Mononuclear cell (primary cell): ENCODE results near the gene NMU. TPM values are rescaled to one million over a fixed set of nuclear protein-coding genes. Genes with fewer than 3 reads are reported as not detected.
"Not testable (repeated sequence)": the region's sequence is repeated elsewhere in the genome, so short reads cannot be mapped to it uniquely, and the experiment has no call there.

Experiments used
- H3K27me3 ChIP-seq: 2 replicates; pipeline ENCODE4 v1.6.0; 2011; ENCODE audit warnings: low read length, control low read depth; ENCODE audit not compliant: insufficient read depth
- H3K4me1 ChIP-seq: 2 replicates; pipeline ENCODE4 v1.5.1; 2011; ENCODE audit warnings: mild to moderate bottlenecking, low read length, control low read depth; ENCODE audit not compliant: insufficient read depth
- H3K4me3 ChIP-seq: 2 replicates; pipeline ENCODE4 v1.5.1; 2011; ENCODE audit warnings: mild to moderate bottlenecking, low read length, moderate library complexity
- H3K9me3 ChIP-seq: 2 replicates; pipeline ENCODE4 v1.5.1; 2011; ENCODE audit warnings: low read depth, mild to moderate bottlenecking, control low read depth, low read length
- total RNA-seq: library from RNA; depleted of rRNA; stranded (reverse); fragments of >200 nt; gene quantifications from one replicate; pipeline ENCODE4 v1.2.3, GENCODE V29; 2012

Gene NMU
- total RNA-seq, 1 donor: not detected

DNA sequence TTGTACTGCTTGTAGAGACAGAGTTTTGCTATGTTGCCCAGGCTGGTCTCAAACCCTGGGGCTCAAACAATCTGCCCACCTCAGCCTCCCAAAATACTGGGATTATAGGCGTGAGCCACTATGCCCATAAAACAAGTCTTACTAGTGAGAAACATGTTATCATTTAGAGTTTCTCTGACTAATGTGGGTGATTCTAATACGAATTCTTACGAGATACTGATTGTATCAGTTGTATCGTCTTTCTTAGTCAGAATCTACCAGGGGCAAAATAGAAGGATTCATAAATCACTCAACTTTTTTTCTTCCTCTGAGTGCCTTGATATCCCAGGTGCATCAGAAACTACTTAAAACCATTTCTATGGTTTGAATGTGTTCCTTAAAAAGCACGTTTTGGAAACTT is 14.4 kb upstream of the NMU start:
- no peaks in the 10 kb centered on the region for H3K27me3 ChIP-seq
- H3K4me3 ChIP-seq: no peak overlapping the region
- H3K4me1 ChIP-seq: no peaks in the 10 kb centered on the region
- no peaks in the 10 kb centered on the region for H3K9me3 ChIP-seq

DNA sequence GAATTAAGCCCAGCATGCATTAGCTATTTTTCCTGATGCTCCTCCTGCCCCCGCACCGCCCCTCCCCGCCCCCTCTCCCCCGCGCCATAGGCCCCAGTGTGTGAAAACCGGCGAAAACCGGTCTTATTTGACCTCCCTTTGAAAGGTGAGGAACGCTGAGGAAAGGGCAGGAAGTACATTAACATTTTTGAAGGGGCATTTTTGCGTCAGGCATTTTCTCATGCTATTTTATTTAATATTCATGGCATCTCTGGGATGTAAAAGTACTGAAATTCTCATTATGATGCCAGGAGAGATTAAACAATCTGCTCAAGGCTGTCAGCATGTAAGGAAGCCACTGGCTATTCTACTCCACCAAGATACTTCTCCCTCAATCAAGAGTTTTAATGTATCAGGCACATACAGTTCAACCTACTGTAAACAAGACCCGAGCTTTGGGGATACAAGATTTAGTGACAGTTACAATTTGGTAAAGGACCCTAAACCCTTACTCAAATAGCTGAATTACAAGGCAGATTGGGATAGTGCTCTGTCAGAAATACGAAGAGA is 1.2 kb upstream of the NMU start:
- peaks cover 5% of the 10 kb centered on the region for H3K4me1 ChIP-seq
- peaks cover 64% of the 10 kb centered on the region for H3K27me3 ChIP-seq
- no peak overlapping the region for H3K4me3 ChIP-seq
- H3K9me3 ChIP-seq: no peaks in the 10 kb centered on the region

- Histone ChIP-seq H3K27me3 (peaks cover 66% of the 10 kb centered on the region), H3K4me1 (peaks cover 5% of the 10 kb centered on the region), H3K4me3 (no peak overlapping the region), H3K9me3 (no peaks in the 10 kb centered on the region)
These were observed 530 bp upstream of the NMU start for GRCh38 chr4:55636656-55636999.

- H3K4me1 ChIP-seq: peaks cover 5% of the 10 kb centered on the region
- H3K27me3 ChIP-seq: peaks cover 73% of the 10 kb centered on the region
- H3K4me3 ChIP-seq: no peak overlapping the region
- H3K9me3 ChIP-seq: no peaks in the 10 kb centered on the region
These were observed 816 bp downstream of the NMU start for GRCh38 chr4:55635282-55635681.

- Histone ChIP-seq H3K9me3 (no peaks in the 10 kb centered on the region), H3K4me3 (no peak overlapping the region), H3K4me1 (peaks cover 5% of the 10 kb centered on the region), H3K27me3 (peaks cover 68% of the 10 kb centered on the region)
These were observed 1.5 kb downstream of the NMU start for GRCh38 chr4:55634417-55635128.

GRCh38 chr4:55633903-55634302 is 2.2 kb downstream of the NMU start:
- Histone ChIP-seq H3K4me1 (peaks cover 5% of the 10 kb centered on the region), H3K4me3 (no peak overlapping the region), H3K27me3 (peaks cover 62% of the 10 kb centered on the region), H3K9me3 (no peaks in the 10 kb centered on the region)

DNA sequence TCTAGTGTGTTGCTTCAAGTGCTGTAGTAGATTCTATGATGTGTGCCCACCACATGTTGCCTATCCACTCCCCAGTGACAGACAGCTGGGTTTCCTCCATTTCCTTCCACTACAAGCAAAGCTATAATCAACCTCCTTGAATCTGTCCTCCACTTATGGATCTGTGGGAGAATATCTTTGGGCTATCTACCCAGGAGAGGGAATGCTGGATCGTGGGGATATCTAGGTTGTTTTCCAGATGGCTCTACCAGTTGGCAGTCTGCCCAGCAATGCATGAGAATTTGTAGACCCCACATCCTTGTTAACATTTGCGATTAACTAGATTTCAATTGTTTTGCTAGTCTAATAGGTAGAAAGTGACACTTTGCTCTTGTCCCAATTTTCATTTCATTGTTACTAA is 10.3 kb downstream of the NMU start:
- H3K4me3 ChIP-seq: no peak overlapping the region
- no peaks in the 10 kb centered on the region for H3K9me3 ChIP-seq
- H3K27me3 ChIP-seq: peaks cover 4% of the 10 kb centered on the region
- H3K4me1 ChIP-seq: no peaks in the 10 kb centered on the region

GRCh38 chr4:55624063-55624462 is 12.0 kb downstream of the NMU start:
- H3K4me3 ChIP-seq, H3K27me3 ChIP-seq, H3K4me1 ChIP-seq, H3K9me3 ChIP-seq: not testable (repeated sequence)

GRCh38 chr4:55618546-55619143 is 17.5 kb downstream of the NMU start:
- H3K9me3 ChIP-seq: no peaks in the 10 kb centered on the region
- H3K4me3 ChIP-seq: no peak overlapping the region
- H3K4me1 ChIP-seq: no peaks in the 10 kb centered on the region
- no peaks in the 10 kb centered on the region for H3K27me3 ChIP-seq

DNA sequence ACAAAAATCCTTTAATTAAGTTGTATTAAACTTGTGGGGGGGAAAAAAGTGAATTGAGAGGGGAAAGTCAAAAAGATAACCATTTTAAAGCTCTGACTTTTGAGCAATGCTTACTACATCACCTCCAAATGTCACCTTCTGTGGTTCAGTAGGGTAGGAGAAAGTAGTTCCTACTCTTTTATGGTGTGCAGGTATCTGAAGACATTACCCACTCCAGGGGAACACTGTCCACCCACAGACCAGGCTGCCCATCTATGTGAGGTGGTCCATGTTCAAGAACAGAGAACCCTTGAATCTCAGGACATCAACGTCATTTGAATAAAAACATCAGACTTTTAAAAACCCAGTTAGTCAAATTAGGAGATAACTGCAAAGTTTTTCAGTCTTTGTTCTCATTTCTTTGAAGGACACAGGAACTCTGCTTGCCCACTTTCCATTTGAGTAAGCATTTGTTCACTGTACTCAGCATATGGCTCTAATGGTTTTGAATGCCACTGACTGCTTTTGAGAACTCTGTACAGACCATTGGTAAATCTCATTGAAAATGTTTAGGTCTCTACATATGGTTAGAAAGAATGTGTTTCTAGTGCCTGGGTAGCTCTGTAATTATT is 18.4 kb downstream of the NMU start:
- Histone ChIP-seq H3K27me3 (no peaks in the 10 kb centered on the region), H3K4me1 (no peaks in the 10 kb centered on the region), H3K9me3 (no peaks in the 10 kb centered on the region)

GRCh38 chr4:55615008-55615407 is 21.1 kb downstream of the NMU start:
- Histone ChIP-seq H3K9me3 (no peaks in the 10 kb centered on the region), H3K4me1 (no peaks in the 10 kb centered on the region), H3K4me3 (no peak overlapping the region), H3K27me3 (no peaks in the 10 kb centered on the region)

More for the DNA sequence above, 18.4 kb downstream of the NMU start:
- H3K4me3 ChIP-seq: no peak overlapping the region

DNA sequence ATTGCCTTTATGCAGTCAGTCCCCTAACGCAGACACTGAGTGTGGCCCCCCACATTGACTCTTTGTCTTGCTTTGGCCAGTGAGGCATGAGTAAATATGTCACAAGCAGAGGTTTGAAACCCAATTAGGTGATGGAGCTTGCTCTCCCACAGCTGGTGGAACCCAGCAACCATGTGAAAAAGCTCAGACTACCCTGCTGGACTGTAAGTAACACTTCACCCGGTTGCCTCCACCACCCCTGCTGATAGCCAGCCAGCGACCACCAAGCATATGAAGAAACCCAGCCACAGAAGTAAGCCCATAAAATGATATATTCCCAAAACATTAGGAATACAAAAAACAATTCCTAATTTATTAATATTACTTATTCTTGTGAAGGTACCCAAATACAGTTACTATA is 22.5 kb downstream of the NMU start:
- H3K9me3 ChIP-seq: no peaks in the 10 kb centered on the region
- H3K4me1 ChIP-seq: no peaks in the 10 kb centered on the region
- H3K4me3 ChIP-seq: no peak overlapping the region
- H3K27me3 ChIP-seq: no peaks in the 10 kb centered on the region

- Histone ChIP-seq H3K9me3 (no peaks in the 10 kb centered on the region), H3K27me3 (no peaks in the 10 kb centered on the region), H3K4me1 (no peaks in the 10 kb centered on the region), H3K4me3 (no peak overlapping the region)
These were observed 23.8 kb downstream of the NMU start for GRCh38 chr4:55612341-55612740.

DNA sequence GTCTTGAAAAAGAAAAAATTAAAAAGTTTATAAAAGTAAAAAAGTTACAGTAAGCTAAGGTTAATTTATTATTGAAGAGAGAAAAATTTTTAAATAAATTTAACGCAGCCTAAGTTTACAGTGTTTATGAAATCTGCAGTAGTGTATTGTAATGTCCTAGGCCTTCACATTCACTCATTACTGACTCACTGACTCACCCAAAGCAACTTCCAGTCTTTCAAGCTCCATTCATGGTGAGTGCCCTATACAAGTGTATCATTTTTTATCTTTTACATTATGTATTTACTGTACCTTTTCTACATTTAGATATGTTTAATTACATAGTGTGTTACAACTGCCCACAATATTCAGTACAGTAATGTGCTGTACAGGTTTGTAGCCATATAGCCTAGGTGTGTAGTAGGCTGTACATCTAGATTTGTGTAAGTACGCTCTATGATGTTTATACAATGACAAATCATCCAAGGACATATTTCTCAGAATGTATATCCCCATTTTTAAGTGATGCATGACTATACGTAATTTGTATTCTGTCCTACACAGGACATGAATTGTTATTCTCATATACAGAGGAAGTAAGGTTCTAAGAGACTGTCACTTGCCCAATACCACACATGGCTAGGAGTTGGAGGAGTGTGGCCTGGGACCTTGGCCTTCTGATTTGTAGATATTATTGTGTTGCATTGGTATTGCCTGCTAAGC is 24.6 kb downstream of the NMU start:
- Histone ChIP-seq H3K27me3 (no peaks in the 10 kb centered on the region), H3K4me3 (no peak overlapping the region), H3K4me1 (no peaks in the 10 kb centered on the region), H3K9me3 (no peaks in the 10 kb centered on the region)

GRCh38 chr4:55610381-55610780 is 25.7 kb downstream of the NMU start:
- Histone ChIP-seq H3K27me3 (no peaks in the 10 kb centered on the region), H3K9me3 (no peaks in the 10 kb centered on the region), H3K4me3 (no peak overlapping the region), H3K4me1 (no peaks in the 10 kb centered on the region)
